SK-N-SH treated with all-trans-retinoic acid at 6 μM for 48 hours (cell line): Measurements from ENCODE around the gene ITPA.
A peak's percentile ranks its signal among the peaks of the same experiment; 100 is the strongest.

Experiments
- ATAC-seq: fragments of 200-7000 bp; cut with Tn5 transposase; 3 replicates; pipeline ENCODE4 v1.9.1; 2020; ENCODE audit warnings: mild to moderate bottlenecking, moderate library complexity
- ARNTL ChIP-seq: fragments of 450-650 bp; formaldehyde crosslinking; IDR thresholded peaks from 2 replicates; pipeline ENCODE4 v1.5.0; 2020; ENCODE audit warnings: low read depth, mild to moderate bottlenecking, moderate library complexity, borderline replicate concordance
- BACH2 ChIP-seq: fragments of 250-450 bp; sonication (Bioruptor Pico); IDR thresholded peaks from 2 replicates; pipeline ENCODE4 v1.9.0; 2021; ENCODE audit warnings: mild to moderate bottlenecking, borderline replicate concordance
- CREB5 ChIP-seq: fragments of 250-450 bp; sonication (Bioruptor Pico); IDR thresholded peaks from 2 replicates; pipeline ENCODE4 v1.5.1; 2020; ENCODE audit warnings: low read depth, mild to moderate bottlenecking, moderate library complexity
- CSDC2 ChIP-seq: fragments of 250-450 bp; sonication (Bioruptor Pico); IDR thresholded peaks from 2 replicates; pipeline ENCODE4 v1.5.0; 2020; ENCODE audit warnings: mild to moderate bottlenecking, moderate library complexity
- GLIS3 ChIP-seq: fragments of 250-450 bp; sonication (Bioruptor Pico); IDR thresholded peaks from 2 replicates; pipeline ENCODE4 v1.5.0; 2020; ENCODE audit warnings: mild to moderate bottlenecking, moderate library complexity
- ISL1 ChIP-seq: fragments of 250-450 bp; sonication (Bioruptor Pico); IDR thresholded peaks from 2 replicates; pipeline ENCODE4 v2.1.2; 2022; ENCODE audit warnings: mild to moderate bottlenecking, moderate library complexity
- OSR1 ChIP-seq: fragments of 250-450 bp; sonication (Bioruptor Pico); IDR thresholded peaks from 2 replicates; pipeline ENCODE4 v1.8.0; 2022; ENCODE audit warnings: moderate library complexity, mild to moderate bottlenecking, inconsistent platforms
- PPARA ChIP-seq: fragments of 250-450 bp; sonication (Bioruptor Pico); IDR thresholded peaks from 2 replicates; pipeline ENCODE4 v1.5.0; 2020; ENCODE audit warnings: mild to moderate bottlenecking, borderline replicate concordance
- RARB ChIP-seq: fragments of 250-450 bp; sonication (Bioruptor Pico); IDR thresholded peaks from 2 replicates; pipeline ENCODE4 v1.8.0; 2021; ENCODE audit warnings: mild to moderate bottlenecking, moderate library complexity
- SNAI2 ChIP-seq: fragments of 250-450 bp; sonication (Bioruptor Pico); IDR thresholded peaks from 2 replicates; pipeline ENCODE4 v1.5.0; 2020; ENCODE audit warnings: mild to moderate bottlenecking, moderate library complexity
- TOX ChIP-seq: fragments of 250-450 bp; sonication (Bioruptor Pico); IDR thresholded peaks from 2 replicates; pipeline ENCODE4 v1.8.0; 2021; ENCODE audit warnings: mild to moderate bottlenecking, moderate library complexity, borderline replicate concordance
- TSHZ2 ChIP-seq: fragments of 250-450 bp; sonication (Bioruptor Pico); IDR thresholded peaks from 2 replicates; pipeline ENCODE4 v1.5.0; 2020; ENCODE audit warnings: mild to moderate bottlenecking, moderate library complexity
- ZC3H10 ChIP-seq: fragments of 250-450 bp; sonication (Bioruptor Pico); IDR thresholded peaks from 2 replicates; pipeline ENCODE4 v1.5.1; 2021; ENCODE audit warnings: mild to moderate bottlenecking, moderate library complexity
- ZFP3 ChIP-seq: fragments of 250-450 bp; sonication (Bioruptor Pico); IDR thresholded peaks from 2 replicates; pipeline ENCODE4 v1.5.0; 2020; ENCODE audit warnings: mild to moderate bottlenecking, moderate library complexity
- ZFP30 ChIP-seq: fragments of 450-650 bp; formaldehyde crosslinking; IDR thresholded peaks from 2 replicates; pipeline ENCODE4 v1.5.0; 2022; ENCODE audit warnings: mild to moderate bottlenecking, moderate library complexity
- ZNF565 ChIP-seq: fragments of 450-650 bp; formaldehyde crosslinking; conservative IDR thresholded peaks from 2 replicates; pipeline ENCODE4 v1.5.0; 2020; ENCODE audit warnings: low read depth, mild to moderate bottlenecking, moderate library complexity
- ZNF70 ChIP-seq: fragments of 450-650 bp; formaldehyde crosslinking; IDR thresholded peaks from 2 replicates; pipeline ENCODE4 v1.5.0; 2020; ENCODE audit warnings: mild to moderate bottlenecking, moderate library complexity
- ZNF8 ChIP-seq: fragments of 450-650 bp; formaldehyde crosslinking; IDR thresholded peaks from 2 replicates; pipeline ENCODE4 v1.5.0; 2020; ENCODE audit warnings: mild to moderate bottlenecking, moderate library complexity
- TF ChIP-seq, protein P1 (sequence below): fragments of 250-450 bp; sonication (Bioruptor Pico); IDR thresholded peaks from 2 replicates; pipeline ENCODE4 v1.5.1; 2021; ENCODE audit warnings: mild to moderate bottlenecking, moderate library complexity
- TF ChIP-seq, protein P2 (sequence below): fragments of 250-450 bp; sonication (Bioruptor Pico); IDR thresholded peaks from 2 replicates; pipeline ENCODE4 v1.8.0; 2021; ENCODE audit warnings: low read depth, mild to moderate bottlenecking, moderate library complexity, borderline replicate concordance

The ITPA gene

DNA sequence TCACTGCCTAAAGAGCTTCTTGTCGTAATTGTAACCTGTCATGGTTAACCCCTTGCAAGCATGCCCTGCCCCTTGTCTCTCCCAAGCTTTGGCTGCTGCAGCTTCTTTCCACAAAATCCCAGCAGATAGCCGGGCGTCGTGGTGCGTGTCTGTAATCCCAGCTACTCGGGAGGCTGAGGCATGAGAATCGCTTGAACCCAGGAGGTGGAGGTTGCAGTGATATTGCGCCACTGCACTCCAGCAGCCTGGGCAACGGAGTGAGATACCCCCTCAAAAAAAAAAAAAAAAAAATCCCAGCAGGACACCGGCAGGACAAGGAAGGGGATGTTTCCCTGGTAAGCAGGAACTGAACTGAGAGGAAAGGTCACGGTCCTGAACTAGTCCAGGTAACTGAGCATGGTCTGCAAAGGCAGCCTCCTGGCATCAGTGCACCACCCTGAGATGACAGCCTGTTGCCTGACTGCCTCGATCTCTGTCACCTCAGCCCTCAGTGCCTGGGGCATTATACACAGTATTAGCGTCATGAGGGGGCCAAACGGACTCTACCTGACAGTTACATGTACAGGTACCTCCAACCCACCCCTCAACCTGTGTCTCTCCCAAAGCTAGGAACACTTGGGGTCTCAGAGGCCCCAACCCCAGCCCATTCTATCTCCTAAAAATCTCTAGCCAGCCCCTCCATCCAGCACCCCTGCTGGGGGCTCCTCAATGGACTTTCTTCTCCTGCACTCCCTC is 37.7 kb upstream of the ITPA start:
- TF ChIP-seq GLIS3 (CRISPR knock-in tag): no peak
- no peak for TF ChIP-seq ZC3H10 (CRISPR knock-in tag)
- no peak for TF ChIP-seq TSHZ2 (CRISPR knock-in tag)
- no peak for TF ChIP-seq ZFP3 (CRISPR knock-in tag)
- TF ChIP-seq ZNF70 (CRISPR knock-in tag): no peak
- no peak for TF ChIP-seq ARNTL (CRISPR knock-in tag)
- no peak for TF ChIP-seq SNAI2 (CRISPR knock-in tag)
- no peak for TF ChIP-seq TOX (CRISPR knock-in tag)
- no peak for TF ChIP-seq CREB5 (CRISPR knock-in tag)
- TF ChIP-seq OSR1: no peak
- TF ChIP-seq ZNF8 (CRISPR knock-in tag): no peak
- ATAC-seq: no peak

- ATAC-seq: no peak
- TF ChIP-seq SNAI2 (CRISPR knock-in tag) (no peak), ISL1 (CRISPR knock-in tag) (no peak), ZC3H10 (CRISPR knock-in tag) (no peak), ZNF70 (CRISPR knock-in tag) (no peak), BACH2 (no peak), GLIS3 (CRISPR knock-in tag) (no peak), OSR1 (no peak), TOX (CRISPR knock-in tag) (no peak), ZNF8 (CRISPR knock-in tag) (no peak), CSDC2 (no peak), ZFP30 (CRISPR knock-in tag) (no peak), PPARA (CRISPR knock-in tag) (no peak), RARB (CRISPR knock-in tag) (no peak), ZNF565 (CRISPR knock-in tag) (no peak)
- TF ChIP-seq, protein P1, sequence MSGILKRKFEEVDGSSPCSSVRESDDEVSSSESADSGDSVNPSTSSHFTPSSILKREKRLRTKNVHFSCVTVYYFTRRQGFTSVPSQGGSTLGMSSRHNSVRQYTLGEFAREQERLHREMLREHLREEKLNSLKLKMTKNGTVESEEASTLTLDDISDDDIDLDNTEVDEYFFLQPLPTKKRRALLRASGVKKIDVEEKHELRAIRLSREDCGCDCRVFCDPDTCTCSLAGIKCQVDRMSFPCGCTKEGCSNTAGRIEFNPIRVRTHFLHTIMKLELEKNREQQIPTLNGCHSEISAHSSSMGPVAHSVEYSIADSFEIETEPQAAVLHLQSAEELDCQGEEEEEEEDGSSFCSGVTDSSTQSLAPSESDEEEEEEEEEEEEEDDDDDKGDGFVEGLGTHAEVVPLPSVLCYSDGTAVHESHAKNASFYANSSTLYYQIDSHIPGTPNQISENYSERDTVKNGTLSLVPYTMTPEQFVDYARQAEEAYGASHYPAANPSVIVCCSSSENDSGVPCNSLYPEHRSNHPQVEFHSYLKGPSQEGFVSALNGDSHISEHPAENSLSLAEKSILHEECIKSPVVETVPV (CRISPR knock-in tag): no peak
- TF ChIP-seq, protein P2, sequence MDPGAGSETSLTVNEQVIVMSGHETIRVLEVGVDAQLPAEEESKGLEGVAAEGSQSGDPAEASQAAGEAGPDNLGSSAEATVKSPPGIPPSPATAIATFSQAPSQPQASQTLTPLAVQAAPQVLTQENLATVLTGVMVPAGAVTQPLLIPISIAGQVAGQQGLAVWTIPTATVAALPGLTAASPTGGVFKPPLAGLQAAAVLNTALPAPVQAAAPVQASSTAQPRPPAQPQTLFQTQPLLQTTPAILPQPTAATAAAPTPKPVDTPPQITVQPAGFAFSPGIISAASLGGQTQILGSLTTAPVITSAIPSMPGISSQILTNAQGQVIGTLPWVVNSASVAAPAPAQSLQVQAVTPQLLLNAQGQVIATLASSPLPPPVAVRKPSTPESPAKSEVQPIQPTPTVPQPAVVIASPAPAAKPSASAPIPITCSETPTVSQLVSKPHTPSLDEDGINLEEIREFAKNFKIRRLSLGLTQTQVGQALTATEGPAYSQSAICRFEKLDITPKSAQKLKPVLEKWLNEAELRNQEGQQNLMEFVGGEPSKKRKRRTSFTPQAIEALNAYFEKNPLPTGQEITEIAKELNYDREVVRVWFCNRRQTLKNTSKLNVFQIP (CRISPR knock-in tag): no peak
Measured at GRCh38 chr20:3172126-3172932, 37.0 kb upstream of the ITPA start.

DNA sequence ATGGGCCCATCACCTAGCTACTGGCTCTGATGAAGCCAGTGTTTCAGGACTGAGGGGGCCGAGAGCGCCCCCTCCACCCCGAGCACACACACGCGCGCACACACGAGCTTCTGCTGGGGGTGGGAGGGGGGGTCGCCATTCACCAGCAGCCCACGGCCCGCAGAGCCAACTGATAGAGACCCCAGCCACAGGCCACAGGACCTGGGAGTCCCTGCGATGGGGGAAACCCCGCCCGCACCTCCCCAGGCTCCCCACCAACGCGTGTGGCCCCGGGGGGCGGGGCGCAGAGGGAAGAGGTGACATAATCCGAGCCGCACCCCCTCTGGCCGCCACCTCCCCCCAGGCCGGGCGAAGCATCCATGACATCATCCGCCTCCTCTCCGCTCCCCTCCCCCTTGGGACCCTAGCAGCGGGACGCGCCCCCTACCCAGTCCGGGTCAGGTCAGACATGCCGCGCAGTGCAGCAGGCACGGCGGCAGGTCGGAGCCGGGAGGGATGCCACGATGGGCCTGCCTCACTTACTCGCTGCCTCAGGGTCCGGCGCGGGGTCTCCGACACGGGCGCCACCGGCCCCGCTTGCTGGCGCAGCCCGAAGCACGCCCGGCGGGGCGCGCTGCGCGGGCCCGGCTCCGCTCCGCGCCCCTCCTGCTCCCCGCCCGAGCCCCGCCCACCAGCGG is 36.2 kb upstream of the ITPA start, which contains the start of gene LZTS3:
TSS of gene LZTS3 (minus strand) at position 617 of the 677 bp plus-strand sequence. CDS start 6,386 bp downstream, outside the sequence.
- peak; percentile 40 for ATAC-seq
- TF ChIP-seq ZNF565 (CRISPR knock-in tag) (0 out of 2 replicates have a peak, but pooled peaks have one; percentile 23), TSHZ2 (CRISPR knock-in tag) (no peak), CSDC2 (no peak), TOX (CRISPR knock-in tag) (no peak), ZNF8 (CRISPR knock-in tag) (no peak), ZFP30 (CRISPR knock-in tag) (peak; percentile 54; the same call in 1 of the 2 replicates), ZC3H10 (CRISPR knock-in tag) (no peak), RARB (CRISPR knock-in tag) (no peak), OSR1 (no peak), BACH2 (no peak), ZFP3 (CRISPR knock-in tag) (no peak), ARNTL (CRISPR knock-in tag) (no peak), SNAI2 (CRISPR knock-in tag) (0 out of 2 replicates have a peak, but pooled peaks have one; percentile 16)
- TF ChIP-seq, protein P2 (CRISPR knock-in tag): no peak
